GM12878 (cell line): ENCODE measurements around the gene SNX32. TPM values are rescaled to one million over a fixed set of nuclear protein-coding genes. Genes with fewer than 3 reads are reported as not detected.
"Not testable (repeated sequence)": the region's sequence is repeated elsewhere in the genome, so short reads cannot be mapped to it uniquely, and the experiment has no call there.

Experiments
- ATAC-seq: fragments of 200-7000 bp; cut with Tn5 transposase; 3 replicates; pipeline ENCODE4 v1.9.1; 2020; ENCODE audit warnings: mild to moderate bottlenecking, moderate library complexity
- BruUV-seq: library from RNA; stranded (reverse); fragments of 400-500 nt; replicated peaks from 2 replicates; lab custom pipeline; 2021; lab: Mats Ljungman, UMichigan
- CTCF ChIA-PET: fragments of 300-600 bp; sonication (Branson Sonifier 250); formaldehyde crosslinking; extraction: SDS; loops from one replicate; lab custom pipeline; 2021; ENCODE audit warnings: inconsistent platforms; lab: Yijun Ruan, JAX
- POLR2A ChIA-PET: fragments of 350-600 bp; formaldehyde crosslinking; extraction: SDS; loops from one replicate; lab custom pipeline; 2021; ENCODE audit warnings: inconsistent platforms; lab: Charles Lee
- RAD21 ChIA-PET: fragments of 300-600 bp; sonication (Branson Sonifier 250); formaldehyde crosslinking; loops from one replicate; lab custom pipeline; 2023; ENCODE audit warnings: antibody characterized with exemption; ENCODE audit not compliant: unreplicated experiment; lab: Charles Lee
- SMC1A ChIA-PET: fragments of 300-600 bp; sonication (Branson Sonifier 250); formaldehyde crosslinking; loops from one replicate; lab custom pipeline; 2023; ENCODE audit not compliant: unreplicated experiment, uncharacterized antibody; lab: Charles Lee
- DNase-seq: peaks from one replicate; pipeline ENCODE4 v3.0.0-alpha.2; 2011; ENCODE audit warnings: low read depth, low spot score
- FAIRE-seq: peaks from 3 replicates; lab custom pipeline; 2011; peaks lifted over from hg19 to GRCh38; lab: Jason Lieb, UNC
- H2AFZ ChIP-seq: 2 replicates; pipeline ENCODE4 v1.6.0; 2011; ENCODE audit warnings: low read depth, low read length, control low read depth; ENCODE audit not compliant: control insufficient read depth
- H3K27ac ChIP-seq: 2 replicates; pipeline ENCODE4 v1.5.1; 2011; ENCODE audit warnings: control low read depth; ENCODE audit not compliant: control insufficient read depth, insufficient read depth
- H3K27me3 ChIP-seq, 2 experiments: replicated peaks in 1 of 2; 2 replicates each; pipeline versions ENCODE4 v1.6.0 to v1.6.1; 2011; ENCODE audit warnings: low read length in 1 of 2; ENCODE audit not compliant: control insufficient read depth in 2 of 2, insufficient read depth in 2 of 2
- H3K36me3 ChIP-seq, 2 experiments: 2 replicates each; pipeline ENCODE4 v1.5.1; 2011; ENCODE audit warnings: low read length in 1 of 2; ENCODE audit not compliant: control insufficient read depth in 2 of 2, insufficient read depth in 2 of 2
- H3K4me1 ChIP-seq: 2 replicates; pipeline ENCODE4 v1.6.1; 2011; ENCODE audit warnings: mild to moderate bottlenecking, low read length, moderate library complexity, mixed read lengths; ENCODE audit not compliant: control insufficient read depth, insufficient read depth
- H3K4me2 ChIP-seq: 2 replicates; pipeline ENCODE4 v1.6.0; 2011; ENCODE audit warnings: control low read depth; ENCODE audit not compliant: control insufficient read depth, insufficient read depth
- H3K4me3 ChIP-seq: fragments of 200-600 bp; sonication (generic); 2 replicates; pipeline ENCODE4 v1.5.1; 2016
- H3K79me2 ChIP-seq: 2 replicates; pipeline ENCODE4 v1.6.0; 2011; ENCODE audit warnings: low read length; ENCODE audit not compliant: control insufficient read depth, insufficient read depth
- H3K9ac ChIP-seq: 2 replicates; pipeline ENCODE4 v1.8.0; 2011; ENCODE audit warnings: low read length, control low read depth, mixed read lengths; ENCODE audit not compliant: control insufficient read depth, insufficient read depth
- H3K9me3 ChIP-seq: replicated peaks from 3 replicates; pipeline ENCODE4 v1.5.1; 2011; ENCODE audit warnings: mild to moderate bottlenecking, low read length; ENCODE audit not compliant: control insufficient read depth, insufficient read depth
- H4K20me1 ChIP-seq: 2 replicates; pipeline ENCODE4 v1.6.0; 2011; ENCODE audit not compliant: control insufficient read depth, insufficient read depth
- BHLHE40 ChIP-seq, 2 experiments: fragments of 450-650 bp in 1 of 2; IDR thresholded peaks; 2 replicates each; pipeline ENCODE4 v1.6.1; 2011 to 2017; ENCODE audit warnings: low read depth in 2 of 2, borderline replicate concordance in 1 of 2, improper control_type of control experiment in 1 of 2, low read length in 1 of 2, mild to moderate bottlenecking in 1 of 2
- CREM ChIP-seq: IDR thresholded peaks from 2 replicates; pipeline ENCODE4 v1.6.1; 2014; ENCODE audit warnings: antibody characterized with exemption, low read depth
- NBN ChIP-seq: fragments of 450-650 bp; IDR thresholded peaks from 2 replicates; pipeline ENCODE4 v1.6.1; 2016
- NFYB ChIP-seq: IDR thresholded peaks from 2 replicates; pipeline ENCODE4 v1.6.1; 2011; ENCODE audit warnings: low read depth, mild to moderate bottlenecking, low read length, improper control_type of control experiment, moderate library complexity; ENCODE audit not compliant: insufficient read depth
- WGBS: methylation state at CpG from one replicate; pipeline ENCODE4 v1.1.6; 2016; ENCODE audit warnings: low lambda C conversion rate; ENCODE audit not compliant: insufficient replicate concordance, insufficient coverage; ENCODE audit errors: missing lambda C conversion rate; 5-methylcytosine and 5-hydroxymethylcytosine counted together
- in situ Hi-C: fragments of 300-500 bp; cut with MboI; formaldehyde crosslinking; loops from 9 replicates; pipeline ENCODE4 v1.14.3; 2018; ENCODE audit warnings: mixed read lengths
- intact Hi-C: fragments of 100-400 bp; cut with micrococcal nuclease; formaldehyde crosslinking; loops from one replicate; pipeline ENCODE4 v1.14.2; 2022; ENCODE audit not compliant: unreplicated experiment
- polyA plus RNA-seq, 11 experiments: library from polyadenylated mRNA; depleted of rRNA in 4 of 11; unstranded in 6 of 11; stranded (reverse) in 5 of 11; fragments of >200 nt; fragmentation: Nextera tagmentation in 4 of 11; fragmentation: Illumina TruSeq in 1 of 11; extraction: Ambion mirVana in 4 of 11; extraction: Trizol in 1 of 11; gene quantifications; 1 replicate in 1 of 11; 2 replicates in 10 of 11; pipeline versions ENCODE4 v1.2.1 to v1.2.3, GENCODE V29; 2011 to 2016; ENCODE audit warnings: inconsistent platforms in 2 of 11, missing spikeins in 2 of 11, low read depth in 1 of 11
- total RNA-seq, 4 experiments: library from RNA; depleted of rRNA in 3 of 4; stranded (reverse); fragments of >200 nt in 3 of 4; fragmentation: Illumina TruSeq in 1 of 4; extraction: Trizol in 1 of 4; gene quantifications; 2 replicates each; pipeline versions ENCODE4 v1.2.1 to v1.2.3, GENCODE V29; 2013 to 2021

Gene SNX32
- total and polyA plus RNA-seq, 10 of the 15 experiments (the other 5 are each of a cell fraction or from before 2014, with no cell fraction given) = 0.04 to 1.5 (median 0.11) TPM; not detected in 1

DNA sequence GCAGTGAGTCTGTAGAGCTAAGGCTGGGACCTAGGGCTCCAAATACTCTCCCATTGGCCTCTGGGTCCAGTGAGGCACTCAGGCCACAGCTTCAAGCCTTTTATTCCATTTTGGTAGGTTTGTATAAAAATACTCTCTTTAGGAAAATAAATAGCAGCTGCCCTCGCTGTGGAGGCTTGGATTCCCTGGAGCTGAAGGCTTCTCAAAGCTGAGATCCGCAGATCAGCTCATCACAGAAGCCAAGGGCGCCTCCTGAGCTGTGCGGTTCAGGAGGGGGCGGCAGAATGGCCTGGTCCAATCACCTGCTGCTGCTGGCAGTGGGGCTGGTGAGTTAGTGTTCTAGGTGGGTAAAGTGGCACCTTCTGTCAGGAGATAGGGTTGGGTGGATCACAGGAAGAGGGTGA is 58.4 kb downstream of the SNX32 start:
- DNase-seq, H3K9me3 ChIP-seq, H2AFZ ChIP-seq, H3K36me3 ChIP-seq, in situ Hi-C loops, BruUV-seq, H3K27me3 ChIP-seq, FAIRE-seq, H4K20me1 ChIP-seq: not testable (repeated sequence)
- 8% methylated on average over 5 of the region's 5 CpGs for WGBS
- peaks cover 54% of the 10 kb centered on the region for H3K79me2 ChIP-seq
- peaks cover 32% of the 10 kb centered on the region for H3K4me1 ChIP-seq
- peak overlapping the region; percentile 98 for H3K4me3 ChIP-seq
- ChIA-PET POLR2A (interaction anchor here (1.3 to 7.4 kb wide), 9 partner anchors 10 to 253 kb away, joined by 3 to 155 read pairs (median 14); partner anchors contain the start of genes CFL1, FOSL1, MUS81 and SART1), RAD21 (interaction anchor here (2.3 to 8.0 kb wide), 5 partner anchors 9 to 70 kb away, joined by 7 to 76 read pairs (median 18); partner anchors contain the start of genes CFL1, FOSL1 and MUS81), CTCF (interaction anchor here (0.6 to 9.2 kb wide), 14 partner anchors 7 to 181 kb away, joined by 3 to 146 read pairs (median 6); partner anchors contain the start of genes BANF1, CFL1, EIF1AD and FOSL1), SMC1A (interaction anchor here (1.1 to 6.7 kb wide), 4 partner anchors 10 to 97 kb away, joined by 3 to 52 read pairs (median 20); partner anchors contain the start of genes CFL1 and MUS81)
- H3K4me2 ChIP-seq = peak overlapping the region; percentile 99
- H3K27ac ChIP-seq = peak overlapping the region; percentile 90
- intact Hi-C loops = loop anchor here (5.0 to 10.0 kb wide), 2 partner anchors 35 to 243 kb away; no protein-coding TSS in a partner anchor
- TF ChIP-seq NBN = 0 out of 2 replicates have a peak, but pooled peaks have one; percentile 3
- 0 out of 4 replicates have a peak, but pooled peaks of 1 of the 2 experiments have one; percentile 2 for TF ChIP-seq BHLHE40 (IDR thresholded peaks at IDR 0.05; ENCODE audit: borderline replicate concordance in 1 of 2, low read depth in 2 of 2, low read length in 1 of 2)
- 0 out of 2 replicates have a peak, but pooled peaks have one; percentile 51 for TF ChIP-seq NFYB
- 0 out of 2 replicates have a peak, but pooled peaks have one; percentile 5 for TF ChIP-seq CREM
- peak; percentile 5; the same call in 1 of the 3 replicates for ATAC-seq
- peak overlapping the region; percentile 94 for H3K9ac ChIP-seq
